GM18499 (cell line): ENCODE data around the gene AVEN.
"Not testable (repeated sequence)": the region's sequence is repeated elsewhere in the genome, so short reads cannot be mapped to it uniquely, and the experiment has no call there.

Experiments used
- ATAC-seq: cut with Tn5 transposase; IDR thresholded peaks from one replicate; pipeline ENCODE4 v1.9.1; 2021; ENCODE audit warnings: moderate number of reproducible peaks; ENCODE audit not compliant: insufficient read depth, unreplicated experiment

AVEN gene

GRCh38 chr15:34043813-34044212, 4.8 kb upstream of the AVEN start:
- no peak for ATAC-seq

- ATAC-seq = no peak
Observed at GRCh38 chr15:34043391-34043790, 4.4 kb upstream of the AVEN start.

GRCh38 chr15:34039790-34040113, 748 bp upstream of the AVEN start:
- ATAC-seq = no peak

- peak; percentile 37 for ATAC-seq
Observed at GRCh38 chr15:34038023-34038870, 757 bp downstream of the AVEN start.

DNA sequence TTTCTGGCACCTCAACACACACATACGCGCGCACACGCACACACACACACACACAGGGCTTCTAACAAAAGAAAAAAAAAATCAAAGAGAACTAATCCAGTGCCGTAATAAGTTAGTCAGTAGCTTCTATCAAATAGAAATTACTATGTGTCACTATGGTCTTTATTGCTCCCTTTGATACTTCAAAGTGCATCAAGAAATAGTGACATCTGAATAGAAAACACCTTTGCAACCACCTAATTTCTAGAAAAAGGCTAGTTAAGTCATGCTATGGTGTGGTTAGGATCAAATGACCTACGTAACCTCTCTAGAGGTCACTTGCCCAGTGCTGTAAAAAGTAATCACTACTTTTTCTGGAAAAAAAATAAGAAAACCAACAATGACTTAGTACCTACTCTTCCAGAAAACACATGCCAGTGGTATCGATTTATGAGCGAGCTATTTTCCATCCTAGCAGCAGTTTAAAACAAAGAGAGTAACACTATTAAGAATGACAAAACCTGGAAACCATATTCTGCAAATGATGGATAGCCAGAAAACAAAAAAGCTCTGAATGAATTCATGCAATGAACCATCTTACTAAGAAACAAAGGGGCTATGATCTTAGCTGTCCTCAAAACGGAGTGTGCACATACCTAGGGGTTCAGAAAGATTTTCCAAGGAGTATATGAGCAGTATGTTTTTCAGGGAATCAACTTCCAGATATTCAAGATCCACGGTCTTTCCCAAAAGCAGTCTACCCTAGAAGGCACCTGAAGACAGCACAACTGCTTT, 6.8 kb downstream of the AVEN start:
- ATAC-seq = no peak

DNA sequence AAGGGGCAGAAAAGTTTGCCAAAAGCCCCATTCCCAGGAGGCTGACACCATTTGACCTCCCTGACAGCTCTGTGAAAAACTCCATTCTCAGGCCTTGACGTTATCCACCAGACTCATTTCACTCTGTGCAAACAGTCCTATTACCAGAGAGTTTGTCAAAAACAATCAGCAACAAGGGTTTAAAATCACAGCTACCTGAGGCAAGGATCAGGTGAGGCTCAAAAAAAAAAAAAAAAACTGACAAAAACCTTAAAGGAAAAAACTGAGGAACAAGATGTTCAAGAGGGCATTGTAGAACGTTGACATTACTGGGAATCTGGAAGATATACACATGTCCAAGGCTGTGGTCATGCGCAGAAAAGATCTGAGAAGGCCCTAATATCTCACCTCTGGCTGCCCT, 11.4 kb downstream of the AVEN start:
- no peak for ATAC-seq

DNA sequence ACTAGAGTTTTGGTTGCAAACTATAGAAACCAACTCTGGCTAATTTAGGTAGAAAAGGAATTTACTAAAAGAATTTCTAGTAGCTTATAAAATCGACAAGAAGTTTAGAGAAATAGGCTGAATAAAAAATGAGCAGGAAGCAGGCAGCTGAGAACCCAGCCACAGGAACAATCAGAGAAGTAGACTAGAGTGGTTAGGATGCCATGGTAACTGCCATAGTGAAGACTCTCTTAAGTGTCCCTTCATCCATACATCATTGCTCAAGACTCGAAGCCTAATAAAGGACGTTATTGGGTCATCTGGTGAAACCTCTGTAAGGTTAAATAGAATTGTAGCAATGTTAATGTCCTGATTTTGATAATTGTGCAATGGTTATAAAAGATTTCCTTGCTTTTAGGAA, 13.8 kb downstream of the AVEN start:
- ATAC-seq = no peak

- ATAC-seq = no peak
Observed at GRCh38 chr15:34023907-34024306, 15.1 kb downstream of the AVEN start.

DNA sequence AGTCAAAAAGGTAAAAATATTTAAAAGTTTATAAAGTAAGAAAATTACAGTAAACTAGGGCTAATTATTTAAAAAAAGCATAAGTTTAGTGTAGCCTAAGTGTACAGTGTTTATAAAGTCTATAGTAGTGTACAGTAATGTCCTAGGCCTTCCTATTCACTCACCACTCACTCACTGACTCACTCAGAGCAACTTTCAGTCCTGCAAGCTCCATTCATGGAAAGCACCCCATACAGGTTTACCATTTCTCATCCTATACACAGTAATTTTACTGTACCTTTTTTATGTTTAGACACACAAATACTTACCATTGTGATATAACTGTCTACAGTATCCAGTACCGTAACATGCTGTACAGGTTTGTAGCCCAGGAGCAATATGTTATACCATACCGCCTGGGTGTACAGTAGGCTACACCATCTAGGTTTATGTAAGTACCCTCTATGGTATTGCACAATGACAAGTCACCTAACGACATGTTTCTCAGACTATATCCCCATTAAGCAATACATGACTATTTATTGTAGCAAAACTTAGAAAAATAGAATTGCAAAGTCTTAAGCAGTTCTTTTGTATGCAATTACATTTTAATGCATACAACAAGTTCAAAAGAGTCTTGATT, 19.5 kb downstream of the AVEN start:
- no peak for ATAC-seq

- not testable (repeated sequence) for ATAC-seq
Observed at GRCh38 chr15:34018738-34019137, 20.3 kb downstream of the AVEN start.

DNA sequence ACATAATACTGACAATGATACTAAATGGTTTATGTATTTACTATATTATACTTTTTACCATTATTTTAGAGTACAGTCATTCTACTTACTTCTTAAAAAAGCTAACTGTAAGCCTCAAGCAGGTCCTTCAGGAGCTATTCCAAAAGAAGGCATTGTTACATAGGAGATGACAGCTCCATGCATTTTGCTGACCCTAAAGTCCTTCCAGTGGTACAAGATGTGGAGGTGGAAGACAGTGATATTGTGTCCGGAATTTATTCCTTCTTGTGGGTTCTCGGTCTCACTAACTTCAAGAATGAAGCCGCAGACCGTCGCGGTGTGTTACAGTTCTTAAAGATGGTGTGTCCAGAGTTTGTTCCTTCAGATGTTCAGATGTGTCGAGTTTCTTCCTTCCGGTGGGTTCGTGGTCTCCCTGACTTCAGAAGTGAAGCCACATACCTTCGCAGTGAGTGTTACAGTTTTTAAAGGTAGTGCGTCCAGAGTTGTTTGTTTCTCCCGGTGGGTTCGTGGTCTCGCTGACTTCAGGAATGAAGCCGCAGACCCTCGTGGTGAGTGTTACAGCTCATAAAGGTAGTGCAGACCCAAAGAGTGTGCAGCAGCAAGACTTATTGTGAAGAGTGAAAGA, 20.9 kb downstream of the AVEN start:
- ATAC-seq = no peak

DNA sequence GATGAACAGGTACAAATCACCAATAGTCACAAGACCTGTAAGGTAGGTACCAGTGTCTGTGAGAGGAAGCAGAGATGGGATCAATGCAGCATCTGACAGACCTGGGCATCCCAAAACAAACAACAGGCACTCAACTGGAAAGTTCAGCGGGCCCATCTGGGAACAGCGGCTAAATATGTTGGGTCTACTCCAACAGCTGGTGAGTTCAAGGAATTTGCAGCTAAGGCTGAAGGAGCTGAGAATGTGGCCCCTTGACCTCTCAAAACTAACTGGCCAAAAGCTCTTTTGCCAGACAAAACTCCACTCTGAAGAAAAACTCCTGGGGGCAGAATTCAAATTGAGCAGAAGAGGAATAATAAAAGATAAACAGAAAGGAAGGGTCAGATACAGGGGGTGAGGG, 24.4 kb downstream of the AVEN start:
- ATAC-seq = no peak

GRCh38 chr15:34013746-34014145, 25.3 kb downstream of the AVEN start:
- ATAC-seq = no peak

- ATAC-seq = no peak
Observed at GRCh38 chr15:34012461-34013028, 26.5 kb downstream of the AVEN start.

DNA sequence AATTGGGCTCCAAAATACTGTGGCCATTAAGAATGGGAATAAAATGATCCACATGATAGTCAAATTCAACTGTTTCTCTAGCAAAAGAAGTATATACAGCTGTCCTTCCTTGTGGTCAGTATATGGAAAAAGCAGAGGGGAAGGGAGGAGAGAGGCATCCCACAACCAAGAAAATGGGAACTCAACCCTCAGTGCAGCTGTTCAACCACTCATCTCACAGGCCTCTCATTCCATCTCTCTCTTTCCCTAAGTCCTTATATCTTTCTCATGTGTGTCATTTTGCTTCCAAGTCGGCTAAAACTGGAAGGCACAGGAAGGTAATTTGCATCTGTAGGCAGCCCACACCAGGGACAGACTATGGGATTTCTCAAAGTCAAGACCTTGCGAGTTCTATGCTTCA, 27.5 kb downstream of the AVEN start:
- ATAC-seq = no peak

DNA sequence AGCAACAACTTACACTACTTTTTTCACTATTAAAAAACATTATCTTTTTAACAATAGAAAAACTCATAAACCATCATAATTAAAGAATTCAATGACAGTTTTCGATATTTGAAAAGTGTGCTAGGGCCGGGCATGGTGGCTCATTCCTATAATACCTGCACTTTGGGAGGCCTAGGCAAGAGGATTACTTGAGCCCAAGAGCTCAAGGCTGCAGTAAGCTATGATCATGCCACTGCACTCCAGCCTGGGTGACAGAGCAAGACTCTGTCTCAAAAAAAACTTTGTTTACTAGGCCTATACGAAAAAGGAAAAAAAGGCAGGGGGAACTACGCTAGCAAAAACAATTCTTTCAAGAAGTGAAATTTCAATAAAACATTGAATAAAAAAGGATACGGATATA, 28.1 kb downstream of the AVEN start:
- no peak for ATAC-seq

DNA sequence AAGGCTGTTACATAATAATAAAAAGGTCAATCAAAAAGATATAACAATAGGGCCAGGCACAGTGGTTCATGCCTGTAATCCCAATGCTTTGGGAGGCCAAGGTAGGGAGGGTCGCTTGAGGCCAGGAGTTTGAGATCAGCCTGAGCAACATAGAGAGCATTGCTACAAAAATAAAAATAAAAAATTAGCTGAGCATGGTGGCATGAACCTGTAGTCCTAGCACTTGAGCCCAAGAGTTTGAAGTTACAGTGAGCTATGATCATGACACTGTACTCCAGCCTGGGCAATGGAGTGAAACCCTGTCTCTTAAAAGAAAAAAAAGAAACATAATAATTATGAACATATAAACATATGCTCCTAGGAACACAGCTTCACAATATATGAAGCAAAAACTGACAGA, 29.3 kb downstream of the AVEN start:
- ATAC-seq = no peak

DNA sequence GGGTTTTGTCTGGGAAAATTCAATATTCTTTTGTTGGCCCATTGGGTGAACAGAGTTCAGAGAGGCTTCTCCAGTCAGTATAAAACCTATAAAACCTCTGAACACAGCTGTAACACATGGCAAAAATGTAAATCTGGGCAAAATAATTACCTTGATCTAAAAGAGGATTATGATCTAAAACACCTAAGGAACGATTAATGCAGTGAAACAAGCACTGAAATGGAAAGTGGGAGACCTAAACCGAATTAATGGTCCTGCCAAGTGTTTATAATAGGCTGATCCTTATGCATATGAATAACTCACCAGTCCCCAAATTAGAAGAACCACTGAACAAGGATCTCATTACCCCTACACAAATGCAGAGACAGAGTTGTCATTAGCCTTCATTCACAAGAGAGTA, 32.6 kb downstream of the AVEN start:
- no peak for ATAC-seq

GRCh38 chr15:34001536-34001935, 37.5 kb downstream of the AVEN start:
- no peak for ATAC-seq

DNA sequence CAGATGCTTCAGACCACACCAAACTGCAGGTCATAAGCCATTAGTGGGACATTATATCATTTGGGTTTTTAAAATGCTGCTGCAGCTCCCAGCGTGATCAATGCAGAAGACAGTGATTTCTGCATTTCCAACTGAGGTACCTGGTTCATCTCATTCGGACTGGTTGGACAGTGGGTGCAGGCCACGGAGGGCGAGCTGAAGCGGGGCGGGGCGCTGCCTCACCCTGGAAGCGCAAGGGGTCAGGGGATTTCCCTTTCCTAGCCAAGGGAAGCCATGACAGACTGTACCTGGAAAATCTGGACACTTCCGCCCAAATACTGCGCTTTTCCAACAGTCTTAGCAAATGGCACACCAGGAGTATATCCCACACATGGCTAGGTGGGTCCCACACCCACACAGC, 43.3 kb downstream of the AVEN start:
- not testable (repeated sequence) for ATAC-seq
